LNCAP (cell line): ENCODE measurements around the gene PREX1.

Source experiments
- TF ChIP-seq, protein P1 (sequence below): fragments of 450-650 bp; IDR thresholded peaks from 2 replicates; pipeline ENCODE4 v1.5.1; 2017; ENCODE audit warnings: mild to moderate bottlenecking

The PREX1 gene

DNA sequence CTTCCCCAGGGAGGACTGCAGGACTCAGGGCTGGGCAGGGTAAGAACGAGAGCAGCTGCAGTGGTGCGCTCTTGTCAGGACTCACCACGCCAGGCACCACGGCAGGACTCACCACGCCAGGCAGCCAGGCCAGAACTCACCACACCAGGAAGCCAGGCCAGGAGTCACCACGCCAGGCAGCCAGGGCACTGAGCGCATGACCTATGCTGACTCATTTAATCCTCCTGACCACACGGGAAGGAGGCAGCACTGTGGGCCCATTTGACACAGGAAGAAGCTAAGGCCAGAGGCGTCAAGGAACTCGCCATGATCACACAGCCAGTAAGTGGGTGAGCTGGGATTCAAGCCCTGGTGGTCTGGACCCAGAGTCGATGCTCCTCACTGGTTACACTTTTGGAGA is 189.3 kb downstream of the PREX1 start:
- TF ChIP-seq, protein P1, sequence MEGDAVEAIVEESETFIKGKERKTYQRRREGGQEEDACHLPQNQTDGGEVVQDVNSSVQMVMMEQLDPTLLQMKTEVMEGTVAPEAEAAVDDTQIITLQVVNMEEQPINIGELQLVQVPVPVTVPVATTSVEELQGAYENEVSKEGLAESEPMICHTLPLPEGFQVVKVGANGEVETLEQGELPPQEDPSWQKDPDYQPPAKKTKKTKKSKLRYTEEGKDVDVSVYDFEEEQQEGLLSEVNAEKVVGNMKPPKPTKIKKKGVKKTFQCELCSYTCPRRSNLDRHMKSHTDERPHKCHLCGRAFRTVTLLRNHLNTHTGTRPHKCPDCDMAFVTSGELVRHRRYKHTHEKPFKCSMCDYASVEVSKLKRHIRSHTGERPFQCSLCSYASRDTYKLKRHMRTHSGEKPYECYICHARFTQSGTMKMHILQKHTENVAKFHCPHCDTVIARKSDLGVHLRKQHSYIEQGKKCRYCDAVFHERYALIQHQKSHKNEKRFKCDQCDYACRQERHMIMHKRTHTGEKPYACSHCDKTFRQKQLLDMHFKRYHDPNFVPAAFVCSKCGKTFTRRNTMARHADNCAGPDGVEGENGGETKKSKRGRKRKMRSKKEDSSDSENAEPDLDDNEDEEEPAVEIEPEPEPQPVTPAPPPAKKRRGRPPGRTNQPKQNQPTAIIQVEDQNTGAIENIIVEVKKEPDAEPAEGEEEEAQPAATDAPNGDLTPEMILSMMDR, result no peak

GRCh38 chr20:48637461-48637860 is 190.3 kb downstream of the PREX1 start:
- TF ChIP-seq, protein P1, result no peak

DNA sequence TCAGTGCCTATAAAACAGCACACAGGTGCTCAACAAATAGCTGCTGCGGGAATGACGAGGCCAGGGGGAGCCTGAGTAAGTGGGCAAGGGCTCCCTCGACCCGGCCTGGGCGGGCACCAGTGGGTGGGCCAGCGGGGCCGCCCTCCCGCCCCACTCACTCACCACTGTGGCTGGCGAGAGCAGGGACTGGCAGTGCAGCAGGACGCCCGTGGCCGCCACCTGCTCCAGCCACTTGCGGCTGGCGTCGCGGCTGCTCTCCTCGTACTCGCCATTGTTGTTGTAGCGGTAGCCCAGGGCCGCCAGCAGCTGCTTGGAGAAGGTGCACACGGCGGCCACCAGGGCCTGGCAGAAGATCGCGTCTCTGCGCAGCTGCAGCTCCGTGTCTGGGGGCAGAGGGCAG is 191.5 kb downstream of the PREX1 start:
- TF ChIP-seq, protein P1, result no peak

DNA sequence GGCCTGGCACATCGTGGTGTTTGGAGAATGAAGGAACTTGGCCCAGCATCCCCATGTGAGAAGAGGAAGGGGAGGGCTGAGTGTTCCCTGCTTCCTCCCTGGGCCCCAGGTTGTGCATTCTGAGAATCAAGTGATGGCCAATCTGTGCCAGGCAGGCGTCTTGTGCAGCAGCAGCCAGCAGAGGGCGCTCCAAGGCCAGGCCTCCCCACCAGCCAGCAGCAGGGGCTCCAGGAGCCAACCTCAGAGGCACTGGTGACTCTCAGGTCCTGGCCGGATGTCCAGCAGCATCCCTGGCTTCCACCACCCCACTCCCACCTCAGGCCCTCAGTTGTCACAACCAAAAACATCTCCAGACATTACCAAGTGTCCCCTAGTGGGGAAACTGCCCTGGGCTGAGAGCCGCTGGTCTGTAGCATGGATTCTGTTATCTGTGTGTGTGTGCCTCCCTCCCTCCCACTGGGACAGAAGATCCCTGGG is 192.0 kb downstream of the PREX1 start:
- TF ChIP-seq, protein P1, result peak; percentile 98

DNA sequence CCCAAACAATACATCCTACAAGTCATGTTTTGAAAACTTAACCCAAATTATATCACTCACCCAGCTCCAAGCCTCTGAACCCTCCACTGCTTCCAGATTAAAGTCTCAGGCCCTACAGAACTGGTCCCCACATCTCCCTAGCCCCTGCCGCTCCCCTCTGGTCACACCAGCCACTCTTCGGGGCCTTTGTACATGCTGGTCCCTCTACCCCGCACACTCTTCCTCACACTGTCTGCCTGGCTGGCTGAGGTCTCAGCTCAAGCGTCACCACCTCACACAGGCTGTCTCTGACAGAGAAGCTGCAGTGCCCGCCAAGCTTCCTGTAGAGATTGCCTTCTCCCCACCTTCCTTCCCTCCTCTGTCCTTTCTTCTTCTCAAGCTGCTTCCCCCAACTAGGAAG is 192.4 kb downstream of the PREX1 start:
- TF ChIP-seq, protein P1, result no peak

DNA sequence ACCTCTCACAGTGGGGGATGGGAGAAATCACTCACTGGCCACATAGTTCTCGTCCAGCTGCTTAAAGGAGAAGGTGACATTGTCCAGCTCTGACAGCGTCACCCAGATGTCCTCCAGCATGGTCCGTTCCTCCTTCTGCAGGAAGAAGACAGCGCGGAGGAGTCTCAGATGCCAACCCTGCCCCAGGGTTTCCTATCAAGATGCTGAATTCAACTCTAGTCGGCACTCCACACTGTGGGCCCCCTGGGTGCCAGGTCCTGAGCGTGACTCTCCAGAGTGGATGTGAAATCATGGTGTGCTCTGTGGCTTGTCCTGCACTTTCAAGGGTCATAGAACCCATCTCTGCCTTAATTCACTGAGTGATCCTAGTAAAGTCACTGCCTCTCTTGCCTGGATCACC is 193.2 kb downstream of the PREX1 start:
- TF ChIP-seq, protein P1, result no peak

DNA sequence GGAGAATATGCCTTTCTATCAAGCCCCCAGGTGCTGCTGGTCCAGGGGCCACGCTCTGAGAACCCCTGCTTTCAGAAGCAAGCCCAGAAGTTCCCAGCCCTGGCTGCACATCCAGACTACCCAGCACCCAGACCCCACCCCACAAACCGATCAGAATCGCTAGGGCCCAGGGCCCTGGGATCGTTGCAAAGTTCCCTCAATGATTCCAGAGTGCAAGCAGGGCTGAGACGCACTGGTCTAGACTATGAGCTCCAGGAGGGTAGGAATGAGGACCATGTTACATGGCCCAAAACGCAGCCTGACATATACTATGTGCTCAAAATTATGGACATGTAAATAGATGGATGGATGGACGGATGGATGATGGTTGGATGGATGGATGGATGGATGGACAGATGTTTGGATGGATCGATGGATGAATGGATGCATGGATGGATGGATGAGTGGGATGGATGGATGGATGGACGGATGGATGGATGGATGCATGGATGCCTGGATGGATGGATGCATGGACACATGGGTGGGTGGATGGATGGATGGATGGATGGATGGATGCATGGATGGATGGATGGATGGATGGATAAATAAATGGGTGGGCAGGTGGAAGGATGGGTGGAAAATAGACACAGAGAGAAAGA is 194.1 kb downstream of the PREX1 start:
- TF ChIP-seq, protein P1, result no peak
